GM23248 (cell line): ENCODE results near the gene ANKLE2. TPM values are rescaled to one million over a fixed set of nuclear protein-coding genes. Genes with fewer than 3 reads are reported as not detected.
"Not testable (repeated sequence)": the region's sequence is repeated elsewhere in the genome, so short reads cannot be mapped to it uniquely, and the experiment has no call there.

Experiments used
- DNase-seq: peaks from one replicate; pipeline ENCODE4 v3.0.0-alpha.2; 2015
- H2AFZ ChIP-seq: fragments of 200-600 bp; sonication (generic); 2 replicates; pipeline ENCODE4 v1.6.1; 2016; ENCODE audit warnings: antibody characterized with exemption
- H3F3A ChIP-seq: fragments of 200-600 bp; sonication (generic); 2 replicates; pipeline ENCODE4 v1.6.1; 2016; ENCODE audit warnings: mild to moderate bottlenecking, antibody characterized with exemption, mixed run types; ENCODE audit not compliant: insufficient read depth
- H3K27ac ChIP-seq: fragments of 200-600 bp; sonication (generic); 2 replicates; pipeline ENCODE4 v1.5.1; 2016; ENCODE audit warnings: mild to moderate bottlenecking
- H3K27me3 ChIP-seq: fragments of 200-600 bp; sonication (generic); replicated peaks from 2 replicates; pipeline ENCODE4 v1.6.1; 2016; ENCODE audit warnings: mild to moderate bottlenecking; ENCODE audit not compliant: insufficient read depth
- H3K36me3 ChIP-seq: fragments of 200-600 bp; sonication (generic); 2 replicates; pipeline ENCODE4 v1.6.1; 2016; ENCODE audit warnings: low read depth, mild to moderate bottlenecking
- H3K4me1 ChIP-seq: fragments of 200-600 bp; sonication (generic); 2 replicates; pipeline ENCODE4 v1.6.1; 2016; ENCODE audit warnings: mild to moderate bottlenecking; ENCODE audit not compliant: insufficient read depth
- H3K4me2 ChIP-seq: fragments of 200-600 bp; sonication (generic); one replicate; pipeline ENCODE4 v1.6.1; 2016; ENCODE audit warnings: mild to moderate bottlenecking; ENCODE audit not compliant: unreplicated experiment
- H3K4me3 ChIP-seq: fragments of 200-600 bp; sonication (generic); 2 replicates; pipeline ENCODE4 v1.5.1; 2016; ENCODE audit warnings: mild to moderate bottlenecking
- H3K79me2 ChIP-seq: fragments of 200-600 bp; sonication (generic); 2 replicates; pipeline ENCODE4 v1.6.1; 2016; ENCODE audit warnings: mild to moderate bottlenecking; ENCODE audit not compliant: insufficient read depth
- H3K9ac ChIP-seq: fragments of 200-600 bp; sonication (generic); 2 replicates; pipeline ENCODE4 v1.6.1; 2016; ENCODE audit warnings: mild to moderate bottlenecking
- H3K9me2 ChIP-seq: fragments of 200-600 bp; sonication (generic); 2 replicates; pipeline ENCODE4 v1.6.1; 2016; ENCODE audit warnings: mixed run types, mild to moderate bottlenecking, moderate library complexity; ENCODE audit not compliant: insufficient read depth
- H3K9me3 ChIP-seq: fragments of 200-600 bp; sonication (generic); one replicate; pipeline ENCODE4 v1.6.1; 2017; ENCODE audit warnings: low read depth
- H4K20me1 ChIP-seq: fragments of 200-600 bp; sonication (generic); 2 replicates; pipeline ENCODE4 v1.6.0; 2016; ENCODE audit not compliant: insufficient read depth
- EZH2 ChIP-seq: fragments of 200-600 bp; sonication (generic); IDR thresholded peaks from 2 replicates; pipeline ENCODE4 v1.6.1; 2018; ENCODE audit warnings: antibody characterized with exemption, mild to moderate bottlenecking; ENCODE audit not compliant: insufficient read depth, poor library complexity, severe bottlenecking
- EZH2phosphoT487 ChIP-seq: fragments of 200-600 bp; sonication (generic); IDR thresholded peaks from 2 replicates; pipeline ENCODE4 v1.6.1; 2018; ENCODE audit warnings: antibody characterized with exemption, moderate library complexity, mild to moderate bottlenecking, low read depth; ENCODE audit not compliant: insufficient read depth
- WGBS, 2 experiments: methylation state at CpG; one replicate each; pipeline ENCODE4 v1.1.6; 2015 to 2017; ENCODE audit warnings: low lambda C conversion rate in 2 of 2, low coverage in 1 of 2; ENCODE audit errors: missing lambda C conversion rate in 2 of 2; 5-methylcytosine and 5-hydroxymethylcytosine counted together
- in situ Hi-C: fragments of 300-500 bp; cut with MboI; formaldehyde crosslinking; loops from 2 replicates; pipeline ENCODE4 v1.15.0; 2020
- polyA plus RNA-seq: library from polyadenylated mRNA; unstranded; fragments of >200 nt; fragmentation: Nextera tagmentation; extraction: Ambion mirVana; gene quantifications from 2 replicates; pipeline ENCODE4 v1.2.1, GENCODE V29; 2016
- total RNA-seq: library from RNA; depleted of rRNA; stranded (reverse); fragments of >200 nt; shearing (Covaris generic); gene quantifications from 2 replicates; pipeline ENCODE4 v1.2.3, GENCODE V29; 2014

Gene ANKLE2
- total and polyA plus RNA-seq, 2 experiments from 2014 or later, result 49.4 to 69.6 TPM

DNA sequence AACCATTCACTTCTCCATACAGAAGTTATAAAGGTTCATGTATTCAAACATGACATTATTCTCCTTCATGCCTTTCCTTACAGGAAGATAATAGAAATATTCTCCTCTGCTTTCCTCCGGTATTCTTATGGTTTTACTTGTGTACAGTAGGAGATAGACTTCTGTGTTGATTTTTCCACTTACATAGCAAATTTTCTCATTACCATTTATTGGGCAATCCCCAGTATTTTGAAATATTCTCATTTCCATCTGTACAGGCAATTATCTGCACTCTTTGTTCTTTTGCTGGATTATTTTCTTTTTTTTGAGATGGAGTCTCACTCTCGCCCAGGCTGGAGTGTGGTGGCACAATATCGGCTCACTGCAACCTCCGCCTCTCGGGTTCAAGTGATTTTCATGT, 63.3 kb downstream of the ANKLE2 start:
- in situ Hi-C loops, result no loop called here
- TF ChIP-seq EZH2phosphoT487 (no peak), EZH2 (no peak)
- Histone ChIP-seq H3K36me3 (no peaks in the 10 kb centered on the region), H3F3A (peaks cover 4% of the 10 kb centered on the region; the same call in 1 of the 2 replicates), H3K9me3 (no peaks in the 10 kb centered on the region), H3K79me2 (no peaks in the 10 kb centered on the region), H3K4me1 (no peaks in the 10 kb centered on the region), H3K4me2 (no peak overlapping the region), H3K27me3 (no peaks in the 10 kb centered on the region), H3K9ac (no peak overlapping the region), H3K27ac (no peak overlapping the region), H3K4me3 (no peak overlapping the region), H4K20me1 (no peaks in the 10 kb centered on the region), H3K9me2 (no peaks in the 10 kb centered on the region), H2AFZ (no peak overlapping the region)
- no peak for DNase-seq
- 78 to 81% methylated on average over 5 of the region's 5 CpGs for WGBS, 2 experiments

DNA sequence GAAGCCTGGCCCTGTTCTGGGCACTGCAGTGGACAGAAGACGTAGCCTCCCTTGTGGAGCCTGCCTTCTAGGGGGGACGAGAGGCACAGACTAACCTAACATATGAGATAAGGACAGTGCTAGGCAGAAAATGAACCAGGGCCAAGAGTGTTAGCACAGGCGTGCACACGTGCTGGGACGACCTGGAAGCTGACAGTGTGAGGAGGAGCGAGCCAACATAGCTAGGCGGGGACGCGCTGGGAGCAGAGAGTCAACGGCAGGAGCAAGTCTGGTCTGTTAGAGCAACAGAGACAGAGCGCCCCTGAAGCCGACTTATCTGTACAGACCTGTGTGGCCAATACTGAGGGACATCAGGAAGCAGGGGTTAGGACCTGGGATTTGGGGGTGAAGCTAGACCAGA, 66.2 kb downstream of the ANKLE2 start:
- Histone ChIP-seq H3K9me3 (no peaks in the 10 kb centered on the region), H3K4me3 (no peak overlapping the region), H3K4me2 (no peak overlapping the region), H3K4me1 (no peaks in the 10 kb centered on the region), H3K27me3 (no peaks in the 10 kb centered on the region), H3K27ac (no peak overlapping the region), H4K20me1 (no peaks in the 10 kb centered on the region), H3K9me2 (no peaks in the 10 kb centered on the region), H3F3A (peaks cover 2% of the 10 kb centered on the region; the same call in 1 of the 2 replicates), H3K79me2 (no peaks in the 10 kb centered on the region), H3K9ac (no peak overlapping the region), H3K36me3 (no peaks in the 10 kb centered on the region), H2AFZ (no peak overlapping the region)
- WGBS, 2 experiments, result 96 to 98% methylated on average over 12 of the region's 12 CpGs
- in situ Hi-C loops, result no loop called here
- TF ChIP-seq EZH2phosphoT487, result no peak
- no peak for TF ChIP-seq EZH2
- DNase-seq, result no peak

DNA sequence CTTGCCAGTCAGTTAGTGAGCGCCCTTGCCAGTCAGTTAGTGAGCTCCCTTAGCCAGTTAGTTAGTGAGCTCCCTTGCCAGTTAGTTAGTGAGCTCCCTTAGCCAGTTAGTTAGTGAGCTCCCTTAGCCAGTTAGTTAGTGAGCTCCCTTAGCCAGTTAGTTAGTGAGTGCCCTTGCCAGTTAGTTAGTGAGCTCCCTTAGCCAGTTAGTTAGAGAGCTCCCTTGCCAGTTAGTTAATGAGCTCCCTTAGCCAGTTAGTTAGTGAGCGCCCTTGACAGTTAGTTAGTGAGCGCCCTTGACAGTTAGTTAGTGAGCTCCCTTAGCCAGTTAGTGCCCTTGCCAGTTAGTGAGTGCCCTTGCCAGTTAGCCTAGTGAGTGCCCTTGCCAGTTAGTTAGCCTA, 66.7 kb downstream of the ANKLE2 start:
- H2AFZ ChIP-seq, H3K27ac ChIP-seq, H3K9me2 ChIP-seq, H3K4me3 ChIP-seq, in situ Hi-C loops, H3K27me3 ChIP-seq, H3K4me1 ChIP-seq, H3K79me2 ChIP-seq, H3K9me3 ChIP-seq, H3F3A ChIP-seq, H3K36me3 ChIP-seq, H3K4me2 ChIP-seq, DNase-seq, H3K9ac ChIP-seq, H4K20me1 ChIP-seq: not testable (repeated sequence)
- WGBS, 2 experiments, result 94 to 97% methylated on average over 3 of the region's 3 CpGs

DNA sequence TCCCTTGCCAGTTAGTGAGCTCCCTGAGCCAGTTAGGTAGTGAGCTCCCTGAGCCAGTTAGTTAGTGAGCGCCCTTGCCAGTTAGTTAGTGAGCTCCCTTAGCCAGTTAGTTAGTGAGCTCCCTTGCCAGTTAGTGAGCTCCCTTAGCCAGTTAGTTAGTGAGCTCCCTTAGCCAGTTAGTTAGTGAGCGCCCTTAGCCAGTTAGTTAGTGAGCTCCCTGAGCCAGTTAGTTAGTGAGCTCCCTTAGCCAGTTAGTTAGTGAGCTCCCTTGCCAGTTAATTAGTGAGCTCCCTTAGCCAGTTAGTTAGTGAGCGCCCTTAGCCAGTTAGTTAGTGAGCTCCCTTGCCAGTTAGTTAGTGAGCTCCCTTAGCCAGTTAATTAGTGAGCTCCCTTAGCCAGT, 69.6 kb downstream of the ANKLE2 start:
- H2AFZ ChIP-seq, in situ Hi-C loops, H3K9me2 ChIP-seq, H3K27ac ChIP-seq, H3K4me1 ChIP-seq, DNase-seq, H3K4me3 ChIP-seq, H3K27me3 ChIP-seq, H3F3A ChIP-seq, H3K9ac ChIP-seq, H3K79me2 ChIP-seq, H3K4me2 ChIP-seq, H3K36me3 ChIP-seq, H3K9me3 ChIP-seq, H4K20me1 ChIP-seq: not testable (repeated sequence)
- 63 to 97% methylated on average over 2 to 3 of the region's 3 CpGs for WGBS, 2 experiments

DNA sequence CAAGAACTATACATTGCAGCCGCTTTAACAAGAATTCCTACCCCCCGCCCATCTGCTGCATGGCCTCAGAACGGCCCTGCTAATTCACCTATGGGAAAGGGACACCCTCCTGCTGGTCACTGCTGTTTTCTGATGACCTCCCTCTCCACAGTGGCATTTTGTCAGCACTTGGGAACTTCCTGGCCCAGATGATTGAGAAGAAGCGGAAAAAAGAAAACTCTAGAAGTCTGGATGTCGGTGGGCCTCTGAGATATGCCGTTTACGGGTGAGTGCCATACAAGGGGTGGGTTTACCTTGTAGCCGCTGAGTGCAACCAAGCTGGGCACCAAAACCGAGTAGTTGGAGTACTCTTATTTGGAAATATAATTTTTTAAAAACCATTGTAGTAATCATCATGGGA, 71.5 kb downstream of the ANKLE2 start:
- Histone ChIP-seq H3K27me3 (no peaks in the 10 kb centered on the region), H3K4me1 (no peaks in the 10 kb centered on the region), H3K9ac (no peak overlapping the region), H3K4me2 (no peak overlapping the region), H3K9me2 (no peaks in the 10 kb centered on the region), H3K79me2 (peaks cover 14% of the 10 kb centered on the region), H3F3A (peaks cover 9% of the 10 kb centered on the region; the same call in 1 of the 2 replicates), H3K27ac (no peak overlapping the region), H4K20me1 (no peaks in the 10 kb centered on the region), H3K36me3 (no peaks in the 10 kb centered on the region), H3K9me3 (no peaks in the 10 kb centered on the region), H2AFZ (no peak overlapping the region), H3K4me3 (no peak overlapping the region)
- TF ChIP-seq EZH2 (no peak), EZH2phosphoT487 (no peak)
- WGBS, 2 experiments, result 96 to 97% methylated on average over 9 of the region's 9 CpGs
- in situ Hi-C loops, result no loop called here
- DNase-seq, result no peak
